Smooth muscle cell (in vitro differentiated cells): ENCODE data around the gene SERPINI1. TPM values are rescaled to one million over a fixed set of nuclear protein-coding genes. Genes with fewer than 3 reads are reported as not detected.

Experiments
- DNase-seq: peaks from one replicate; lab custom pipeline; 2025; ENCODE audit not compliant: unreplicated experiment; lab: John Stamatoyannopoulos, UW
- H2AFZ ChIP-seq: fragments of 200-600 bp; sonication (generic); 2 replicates; pipeline ENCODE4 v1.6.0; 2016; ENCODE audit warnings: antibody characterized with exemption, low read depth, mild to moderate bottlenecking
- H3F3A ChIP-seq: fragments of 200-600 bp; sonication (generic); 2 replicates; pipeline ENCODE4 v1.6.0; 2017; ENCODE audit warnings: antibody characterized with exemption, low read depth
- H3K27ac ChIP-seq: fragments of 200-600 bp; sonication (generic); 2 replicates; pipeline ENCODE4 v1.5.1; 2016; ENCODE audit warnings: low read depth, mild to moderate bottlenecking
- H3K27me3 ChIP-seq: fragments of 200-600 bp; sonication (generic); 2 replicates; pipeline ENCODE4 v1.6.1; 2016; ENCODE audit warnings: low read depth, mild to moderate bottlenecking
- H3K36me3 ChIP-seq: fragments of 200-600 bp; sonication (generic); 2 replicates; pipeline ENCODE4 v1.5.1; 2016; ENCODE audit warnings: low read depth
- H3K4me1 ChIP-seq: fragments of 200-600 bp; sonication (generic); 2 replicates; pipeline ENCODE4 v1.5.1; 2016; ENCODE audit warnings: low read depth
- H3K4me2 ChIP-seq: fragments of 200-600 bp; sonication (generic); 2 replicates; pipeline ENCODE4 v1.6.0; 2016; ENCODE audit warnings: mild to moderate bottlenecking
- H3K4me3 ChIP-seq: fragments of 200-600 bp; sonication (generic); 2 replicates; pipeline ENCODE4 v1.5.1; 2016; ENCODE audit warnings: mild to moderate bottlenecking
- H3K79me2 ChIP-seq: fragments of 200-600 bp; sonication (generic); 2 replicates; pipeline ENCODE4 v1.6.0; 2016; ENCODE audit warnings: low read depth, mild to moderate bottlenecking
- H3K9ac ChIP-seq: fragments of 200-600 bp; sonication (generic); 2 replicates; pipeline ENCODE4 v1.6.0; 2016; ENCODE audit warnings: low read depth
- H3K9me3 ChIP-seq: fragments of 200-600 bp; sonication (generic); replicated peaks from 2 replicates; pipeline ENCODE4 v1.5.1; 2016; ENCODE audit warnings: low read depth
- H4K20me1 ChIP-seq: fragments of 200-600 bp; sonication (generic); 2 replicates; pipeline ENCODE4 v1.6.0; 2016; ENCODE audit warnings: low read depth
- CTCF ChIP-seq: fragments of 200-600 bp; sonication (generic); IDR thresholded peaks from 2 replicates; pipeline ENCODE4 v1.5.1; 2017; ENCODE audit warnings: borderline replicate concordance, mild to moderate bottlenecking, antibody characterized with exemption; ENCODE audit not compliant: insufficient read depth, poor library complexity, severe bottlenecking
- WGBS: methylation state at CpG from one replicate; pipeline ENCODE4 v1.1.7; 2016; ENCODE audit warnings: low lambda C conversion rate; 5-methylcytosine and 5-hydroxymethylcytosine counted together
- polyA plus RNA-seq: library from polyadenylated mRNA; unstranded; fragments of >200 nt; fragmentation: Nextera tagmentation; extraction: Ambion mirVana; gene quantifications from 2 replicates; pipeline ENCODE4 v1.2.1, GENCODE V29; 2016
- total RNA-seq: library from RNA; depleted of rRNA; stranded (reverse); fragments of >200 nt; gene quantifications from 2 replicates; pipeline ENCODE4 v1.2.3, GENCODE V29; 2014

The SERPINI1 gene
- total and polyA plus RNA-seq, 2 experiments from 2014 or later: 40.5 to 54.9 TPM

- Histone ChIP-seq H3K4me1 (no peaks in the 10 kb centered on the region), H3K9me3 (no peaks in the 10 kb centered on the region), H3K4me3 (no peak overlapping the region), H3K79me2 (no peaks in the 10 kb centered on the region), H3K9ac (no peak overlapping the region), H3F3A (no peaks in the 10 kb centered on the region), H3K27me3 (no peaks in the 10 kb centered on the region), H2AFZ (no peak overlapping the region), H3K4me2 (no peak overlapping the region), H3K27ac (no peak overlapping the region), H3K36me3 (no peaks in the 10 kb centered on the region), H4K20me1 (no peaks in the 10 kb centered on the region)
- no peak for TF ChIP-seq CTCF
- no peak for DNase-seq
These were observed 74.7 kb downstream of the SERPINI1 start for GRCh38 chr3:167810236-167810635.

GRCh38 chr3:167811031-167811430 is 75.5 kb downstream of the SERPINI1 start:
- no peaks in the 10 kb centered on the region for H3K79me2 ChIP-seq
- no peak for TF ChIP-seq CTCF
- H3K36me3 ChIP-seq: no peaks in the 10 kb centered on the region
- H3K4me3 ChIP-seq: no peak overlapping the region
- H3K9me3 ChIP-seq: no peaks in the 10 kb centered on the region
- H3K27me3 ChIP-seq: no peaks in the 10 kb centered on the region
- DNase-seq: no peak
- H3K27ac ChIP-seq: no peak overlapping the region
- H2AFZ ChIP-seq: no peak overlapping the region
- H4K20me1 ChIP-seq: no peaks in the 10 kb centered on the region
- H3K4me1 ChIP-seq: no peaks in the 10 kb centered on the region
- H3F3A ChIP-seq: no peaks in the 10 kb centered on the region
- no peak overlapping the region for H3K4me2 ChIP-seq
- no peak overlapping the region for H3K9ac ChIP-seq

GRCh38 chr3:167813169-167814123 is 77.9 kb downstream of the SERPINI1 start:
- WGBS: 78% methylated on average over 6 of the region's 6 CpGs
- Histone ChIP-seq H3F3A (no peaks in the 10 kb centered on the region), H3K4me3 (no peak overlapping the region), H2AFZ (no peak overlapping the region), H3K27ac (no peak overlapping the region), H3K4me2 (no peak overlapping the region), H3K9me3 (no peaks in the 10 kb centered on the region), H3K79me2 (no peaks in the 10 kb centered on the region), H3K4me1 (no peaks in the 10 kb centered on the region), H3K36me3 (no peaks in the 10 kb centered on the region), H4K20me1 (no peaks in the 10 kb centered on the region), H3K9ac (no peak overlapping the region), H3K27me3 (no peaks in the 10 kb centered on the region)
- no peak for DNase-seq
- no peak for TF ChIP-seq CTCF
